Ovary (tissue), 9 donors: ENCODE data around the gene LRRTM4. TPM values are rescaled to one million over a fixed set of nuclear protein-coding genes. Genes with fewer than 3 reads are reported as not detected.

Experiments
- DNase-seq, 5 donors: peaks; one replicate each; pipeline ENCODE4 v3.0.0-alpha.2; 2019 to 2020
- H3K27ac ChIP-seq, 2 donors: fragments of 200-600 bp; one replicate each; pipeline versions ENCODE4 v1.5.1 to v1.8.0; 2019 to 2022
- H3K27me3 ChIP-seq: fragments of 200-600 bp; one replicate; pipeline ENCODE4 v1.8.0; 2022
- H3K36me3 ChIP-seq: fragments of 200-600 bp; sonication (generic); one replicate; pipeline ENCODE4 v1.5.1; 2019
- H3K4me1 ChIP-seq: one replicate; pipeline ENCODE4 v1.8.1; 2013; ENCODE audit warnings: mild to moderate bottlenecking, moderate library complexity; ENCODE audit not compliant: insufficient read depth
- H3K4me3 ChIP-seq: fragments of 200-600 bp; sonication (generic); one replicate; pipeline ENCODE4 v1.5.1; 2017
- H3K9me3 ChIP-seq, 2 donors: fragments of 200-600 bp in 1 of 2; sonication (generic) in 1 of 2; one replicate each; pipeline versions ENCODE4 v1.5.1 to v1.8.1; 2013 to 2019; ENCODE audit warnings: mild to moderate bottlenecking in 1 of 2, moderate library complexity in 1 of 2
- CTCF ChIP-seq, 3 donors: fragments of 450-650 bp in 2 of 3; fragments of 200-600 bp in 1 of 3; IDR thresholded peaks; one replicate each; pipeline versions ENCODE4 v1.5.1 to v1.8.0; 2016 to 2022; ENCODE audit warnings: antibody characterized with exemption in 3 of 3, mild to moderate bottlenecking in 1 of 3
- EP300 ChIP-seq: sonication (generic); formaldehyde crosslinking; IDR thresholded peaks from one replicate; pipeline ENCODE4 v1.6.1; 2017; ENCODE audit warnings: antibody characterized with exemption
- POLR2A ChIP-seq: fragments of 450-650 bp; IDR thresholded peaks from one replicate; pipeline ENCODE4 v1.6.1; 2017; ENCODE audit warnings: antibody characterized with exemption, mild to moderate bottlenecking, moderate library complexity
- WGBS, 3 donors: extraction: QIAGEN DNeasy Blood & Tissue Kit in 1 of 3; methylation state at CpG; one replicate each; pipeline versions ENCODE4 v1.1.5 to v1.1.7; 2013 to 2017; 5-methylcytosine and 5-hydroxymethylcytosine counted together
- intact Hi-C, 4 donors: fragments of 100-400 bp; cut with DNase I; formaldehyde crosslinking; loops; one replicate each; pipeline versions ENCODE4 v1.11.0 to v1.15.1; 2022 to 2023
- polyA plus RNA-seq, 2 donors: library from polyadenylated mRNA; stranded (reverse); fragments of 200-250 nt in 1 of 2; fragments of 350-450 nt in 1 of 2; fragmentation: Illumina TruSeq in 1 of 2; extraction: RNeasy Lipid Tissue Mini Kit (QIAGEN cat#74804) in 1 of 2; gene quantifications; one replicate each; pipeline ENCODE4 v1.2.3, GENCODE V29; 2013 to 2014
- total RNA-seq, 7 donors: library from RNA; depleted of rRNA in 2 of 7; stranded (reverse); fragments of >200 nt in 2 of 7; fragmentation: NEBNext Ultra II Directional in 3 of 7; extraction: Animal tissue kit (Norgen Biotek cat#: 25700) in 3 of 7; gene quantifications; one replicate each; pipeline versions ENCODE4 v1.1.0 to v1.2.4, GENCODE V29; 2016 to 2023
- donor health status: DM: no; HTN: no; CAD: no; lungs with moderate emphysema.
- donor health status: DM: no; HTN: no; CAD: no.
- donor health status: Bipolar disorder and iron deficiency.
- donor health status: DM: yes; HTN: yes; CAD: no.
- donor health status: DM: no; HTN: no; CAD: no.
- donor health status: DM: yes; HTN: yes; CAD: no.

Gene LRRTM4
- total and polyA plus RNA-seq, 9 donors: 0.01 to 2.2 (median 0.71) TPM; not detected in 2

GRCh38 chr2:77443076-77443475, 79.1 kb downstream of the LRRTM4 start:
- WGBS, 3 donors: 68 to 76% (median 76%) methylated on average over 5 of the region's 5 CpGs
- no peak for DNase-seq
- Histone ChIP-seq H3K27me3 (no peaks in the 10 kb centered on the region), H3K4me1 (no peaks in the 10 kb centered on the region), H3K4me3 (no peak overlapping the region), H3K27ac (no peak overlapping the region), H3K9me3 (no peaks in the 10 kb centered on the region), H3K36me3 (no peaks in the 10 kb centered on the region)
- TF ChIP-seq POLR2A (no peak), CTCF (IDR thresholded peaks at IDR 0.05) (no peak), EP300 (no peak)
- intact Hi-C loops: no loop called here

- no peaks in the 10 kb centered on the region for H3K4me1 ChIP-seq
- no peak overlapping the region for H3K27ac ChIP-seq
- DNase-seq: no peak
- intact Hi-C loops: no loop called here
- TF ChIP-seq EP300 (no peak), POLR2A (no peak), CTCF (IDR thresholded peaks at IDR 0.05) (no peak)
- H3K36me3 ChIP-seq: no peaks in the 10 kb centered on the region
- H3K9me3 ChIP-seq: no peaks in the 10 kb centered on the region
- no peaks in the 10 kb centered on the region for H3K27me3 ChIP-seq
- no peak overlapping the region for H3K4me3 ChIP-seq
These were observed 87.3 kb downstream of the LRRTM4 start for GRCh38 chr2:77434880-77435279.

- H3K27me3 ChIP-seq: no peaks in the 10 kb centered on the region
- intact Hi-C loops: no loop called here
- TF ChIP-seq EP300: no peak
- no peak for TF ChIP-seq POLR2A
- TF ChIP-seq CTCF (IDR thresholded peaks at IDR 0.05): no peak
- no peaks in the 10 kb centered on the region for H3K36me3 ChIP-seq
- no peak overlapping the region for H3K27ac ChIP-seq
- H3K9me3 ChIP-seq: no peaks in the 10 kb centered on the region
- no peaks in the 10 kb centered on the region for H3K4me1 ChIP-seq
- WGBS, 3 donors: 18 to 30% (median 21%) methylated on average over 4 of the region's 4 CpGs
- no peak overlapping the region for H3K4me3 ChIP-seq
- no peak for DNase-seq
These were observed 93.2 kb downstream of the LRRTM4 start for GRCh38 chr2:77428946-77429345.

- no peaks in the 10 kb centered on the region for H3K36me3 ChIP-seq
- H3K4me1 ChIP-seq: no peaks in the 10 kb centered on the region
- no peak for TF ChIP-seq EP300
- TF ChIP-seq CTCF (IDR thresholded peaks at IDR 0.05): no peak
- TF ChIP-seq POLR2A: no peak
- intact Hi-C loops: no loop called here
- H3K27me3 ChIP-seq: no peaks in the 10 kb centered on the region
- no peak for DNase-seq
- H3K9me3 ChIP-seq: no peaks in the 10 kb centered on the region
- no peak overlapping the region for H3K4me3 ChIP-seq
- 92 to 93% (median 92%) methylated on average over 4 of the region's 4 CpGs for WGBS, 3 donors
- H3K27ac ChIP-seq: no peak overlapping the region
These were observed 100.2 kb downstream of the LRRTM4 start for GRCh38 chr2:77421971-77422370.

- H3K9me3 ChIP-seq: no peaks in the 10 kb centered on the region
- intact Hi-C loops: no loop called here
- no peak for DNase-seq
- no peaks in the 10 kb centered on the region for H3K27me3 ChIP-seq
- H3K4me3 ChIP-seq: no peak overlapping the region
- H3K36me3 ChIP-seq: no peaks in the 10 kb centered on the region
- WGBS, 3 donors: 41 to 51% (median 43%) methylated on average over 1 of the region's 1 CpG
- H3K4me1 ChIP-seq: no peaks in the 10 kb centered on the region
- TF ChIP-seq POLR2A: no peak
- no peak for TF ChIP-seq CTCF (IDR thresholded peaks at IDR 0.05)
- TF ChIP-seq EP300: no peak
- H3K27ac ChIP-seq: no peak overlapping the region
These were observed 103.6 kb downstream of the LRRTM4 start for GRCh38 chr2:77418537-77418936.
